DOHH2 (cell line): ENCODE measurements around the gene METAP1D.

Experiments
- H3F3A ChIP-seq: fragments of 200-600 bp; sonication (generic), shearing (Covaris generic); 2 replicates; pipeline ENCODE4 v1.6.0; 2016; ENCODE audit warnings: antibody characterized with exemption, mild to moderate bottlenecking; ENCODE audit not compliant: control insufficient read depth, insufficient read depth
- H3K27ac ChIP-seq: fragments of 200-600 bp; sonication (generic); 2 replicates; pipeline ENCODE4 v1.5.1; 2014; ENCODE audit warnings: low read depth, mild to moderate bottlenecking, low read length, moderate library complexity
- H3K27me3 ChIP-seq: fragments of 200-600 bp; sonication (generic); 2 replicates; pipeline ENCODE4 v1.6.1; 2014; ENCODE audit warnings: mild to moderate bottlenecking, low read length, mixed read lengths; ENCODE audit not compliant: control insufficient read depth
- H3K36me3 ChIP-seq: fragments of 200-600 bp; sonication (generic); 2 replicates; pipeline ENCODE4 v1.6.1; 2014; ENCODE audit warnings: mild to moderate bottlenecking, low read length, moderate library complexity, mixed read lengths; ENCODE audit not compliant: control insufficient read depth
- H3K4me1 ChIP-seq: fragments of 200-600 bp; sonication (generic); 2 replicates; pipeline ENCODE4 v1.6.1; 2014; ENCODE audit warnings: mild to moderate bottlenecking, low read length, mixed read lengths; ENCODE audit not compliant: control insufficient read depth
- H3K4me2 ChIP-seq: fragments of 200-600 bp; sonication (generic); 2 replicates; pipeline ENCODE4 v1.6.0; 2014; ENCODE audit warnings: mild to moderate bottlenecking, low read length, moderate library complexity
- H3K4me3 ChIP-seq: fragments of 200-600 bp; sonication (generic); 2 replicates; pipeline ENCODE4 v1.5.1; 2014; ENCODE audit warnings: mild to moderate bottlenecking, low read length, mixed read lengths
- H3K79me2 ChIP-seq: fragments of 200-600 bp; sonication (generic); 2 replicates; pipeline ENCODE4 v1.6.1; 2014; ENCODE audit warnings: mild to moderate bottlenecking, low read length, mixed read lengths; ENCODE audit not compliant: control insufficient read depth
- H3K9me2 ChIP-seq: fragments of 200-600 bp; sonication (generic); replicated peaks from 2 replicates; pipeline ENCODE4 v1.6.1; 2014; ENCODE audit warnings: mild to moderate bottlenecking, low read length, mixed read lengths; ENCODE audit not compliant: control insufficient read depth
- H3K9me3 ChIP-seq: fragments of 200-600 bp; sonication (generic); 2 replicates; pipeline ENCODE4 v1.6.1; 2014; ENCODE audit warnings: antibody characterized with exemption, low read length, mixed read lengths; ENCODE audit not compliant: control insufficient read depth, insufficient read depth
- H4K20me1 ChIP-seq: fragments of 200-600 bp; sonication (generic); 2 replicates; pipeline ENCODE4 v1.6.0; 2014; ENCODE audit warnings: low read depth, mild to moderate bottlenecking, antibody characterized with exemption, low read length, moderate library complexity; ENCODE audit not compliant: control insufficient read depth, insufficient read depth
- EZH2phosphoT487 ChIP-seq: fragments of 200-600 bp; sonication (generic); IDR thresholded peaks from 2 replicates; pipeline ENCODE4 v1.6.1; 2017; ENCODE audit warnings: borderline replicate concordance, mild to moderate bottlenecking, antibody characterized with exemption, low read length, moderate library complexity, mixed read lengths
- TF ChIP-seq, protein P1 (sequence below): fragments of 200-600 bp; sonication (generic); IDR thresholded peaks from one replicate; pipeline ENCODE4 v1.5.1; 2014; ENCODE audit warnings: antibody characterized with exemption, mild to moderate bottlenecking, low read depth, low read length; ENCODE audit not compliant: poor library complexity, severe bottlenecking

The METAP1D gene

DNA sequence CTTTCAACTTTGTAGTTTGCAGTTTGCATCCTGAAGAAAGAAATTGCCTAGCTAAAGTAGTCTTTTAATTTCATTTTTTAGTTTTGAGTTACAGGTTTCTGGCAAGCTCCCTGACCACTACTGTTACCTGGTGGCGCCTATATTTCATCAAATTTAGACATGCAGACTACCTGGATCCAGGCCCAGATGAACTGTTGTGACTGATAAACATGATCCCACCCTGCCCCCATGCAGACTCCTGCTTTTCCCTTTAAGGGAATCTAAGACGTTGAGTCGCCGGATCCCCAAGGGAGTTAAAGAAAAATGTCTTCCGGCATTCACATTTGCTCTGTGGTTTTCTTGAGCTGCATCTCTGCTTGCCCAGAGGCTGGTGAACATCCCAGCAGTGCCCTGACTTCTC, 22.2 kb downstream of the METAP1D start:
- TF ChIP-seq, protein P1, sequence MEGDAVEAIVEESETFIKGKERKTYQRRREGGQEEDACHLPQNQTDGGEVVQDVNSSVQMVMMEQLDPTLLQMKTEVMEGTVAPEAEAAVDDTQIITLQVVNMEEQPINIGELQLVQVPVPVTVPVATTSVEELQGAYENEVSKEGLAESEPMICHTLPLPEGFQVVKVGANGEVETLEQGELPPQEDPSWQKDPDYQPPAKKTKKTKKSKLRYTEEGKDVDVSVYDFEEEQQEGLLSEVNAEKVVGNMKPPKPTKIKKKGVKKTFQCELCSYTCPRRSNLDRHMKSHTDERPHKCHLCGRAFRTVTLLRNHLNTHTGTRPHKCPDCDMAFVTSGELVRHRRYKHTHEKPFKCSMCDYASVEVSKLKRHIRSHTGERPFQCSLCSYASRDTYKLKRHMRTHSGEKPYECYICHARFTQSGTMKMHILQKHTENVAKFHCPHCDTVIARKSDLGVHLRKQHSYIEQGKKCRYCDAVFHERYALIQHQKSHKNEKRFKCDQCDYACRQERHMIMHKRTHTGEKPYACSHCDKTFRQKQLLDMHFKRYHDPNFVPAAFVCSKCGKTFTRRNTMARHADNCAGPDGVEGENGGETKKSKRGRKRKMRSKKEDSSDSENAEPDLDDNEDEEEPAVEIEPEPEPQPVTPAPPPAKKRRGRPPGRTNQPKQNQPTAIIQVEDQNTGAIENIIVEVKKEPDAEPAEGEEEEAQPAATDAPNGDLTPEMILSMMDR: no peak
- Histone ChIP-seq H3K79me2 (no peaks in the 10 kb centered on the region), H3K4me3 (no peak overlapping the region), H3K36me3 (no peaks in the 10 kb centered on the region), H3K9me2 (no peaks in the 10 kb centered on the region), H4K20me1 (no peaks in the 10 kb centered on the region), H3K4me1 (no peaks in the 10 kb centered on the region), H3K27me3 (no peaks in the 10 kb centered on the region), H3K27ac (no peak overlapping the region), H3K4me2 (no peak overlapping the region), H3F3A (no peaks in the 10 kb centered on the region), H3K9me3 (no peaks in the 10 kb centered on the region)

DNA sequence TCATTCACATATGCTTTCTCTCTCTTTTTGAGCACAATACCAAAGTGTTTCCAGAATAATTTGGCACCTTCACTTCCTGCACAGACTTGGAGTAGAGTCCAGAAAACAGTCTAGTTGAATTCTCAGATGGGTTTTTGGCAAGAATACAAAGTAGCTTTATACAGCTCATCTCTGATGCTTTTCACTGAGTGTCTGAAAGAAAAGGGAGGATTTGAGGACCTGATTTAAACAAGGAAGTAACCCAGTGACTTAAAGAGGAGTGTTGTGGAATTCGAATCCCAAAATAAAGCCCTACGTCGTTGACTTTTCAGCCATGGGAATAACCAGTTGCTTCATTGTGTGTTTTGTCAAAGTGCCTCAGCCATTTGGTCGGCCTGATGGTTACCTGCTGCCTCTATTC, 31.8 kb downstream of the METAP1D start:
- H3K27ac ChIP-seq: no peak overlapping the region
- no peaks in the 10 kb centered on the region for H3K36me3 ChIP-seq
- H3K4me2 ChIP-seq: no peak overlapping the region
- no peaks in the 10 kb centered on the region for H3K27me3 ChIP-seq
- H3K4me1 ChIP-seq: no peaks in the 10 kb centered on the region
- H3K9me3 ChIP-seq: no peaks in the 10 kb centered on the region
- TF ChIP-seq, protein P1: no peak
- TF ChIP-seq EZH2phosphoT487: no peak
- no peaks in the 10 kb centered on the region for H3K9me2 ChIP-seq
- no peaks in the 10 kb centered on the region for H3F3A ChIP-seq
- no peaks in the 10 kb centered on the region for H3K79me2 ChIP-seq
- H4K20me1 ChIP-seq: no peaks in the 10 kb centered on the region
- no peak overlapping the region for H3K4me3 ChIP-seq

DNA sequence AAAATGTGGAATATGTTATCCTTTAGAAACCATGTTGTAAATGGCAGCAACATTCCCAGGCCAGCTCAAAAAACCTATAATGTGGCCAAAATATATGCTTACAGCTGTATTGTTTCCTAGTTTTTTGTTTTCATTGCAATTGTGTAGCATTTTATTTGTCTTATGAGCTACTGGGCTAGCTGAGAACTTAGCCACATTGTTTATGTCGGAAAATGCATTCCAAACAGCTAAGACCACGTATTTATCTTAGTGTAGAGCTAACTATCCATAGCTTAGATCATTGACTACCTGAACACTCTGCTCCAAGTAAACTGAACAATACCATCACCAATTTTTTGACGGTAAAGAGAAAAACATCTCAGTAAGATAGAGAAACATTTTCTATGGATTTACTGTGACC, 38.4 kb downstream of the METAP1D start:
- no peaks in the 10 kb centered on the region for H3K9me3 ChIP-seq
- no peaks in the 10 kb centered on the region for H3K36me3 ChIP-seq
- no peaks in the 10 kb centered on the region for H3K27me3 ChIP-seq
- H3K27ac ChIP-seq: no peak overlapping the region
- TF ChIP-seq, protein P1: no peak
- TF ChIP-seq EZH2phosphoT487: no peak
- no peaks in the 10 kb centered on the region for H3F3A ChIP-seq
- no peaks in the 10 kb centered on the region for H4K20me1 ChIP-seq
- H3K4me2 ChIP-seq: no peak overlapping the region
- no peaks in the 10 kb centered on the region for H3K9me2 ChIP-seq
- H3K79me2 ChIP-seq: no peaks in the 10 kb centered on the region
- no peak overlapping the region for H3K4me3 ChIP-seq
- no peaks in the 10 kb centered on the region for H3K4me1 ChIP-seq

DNA sequence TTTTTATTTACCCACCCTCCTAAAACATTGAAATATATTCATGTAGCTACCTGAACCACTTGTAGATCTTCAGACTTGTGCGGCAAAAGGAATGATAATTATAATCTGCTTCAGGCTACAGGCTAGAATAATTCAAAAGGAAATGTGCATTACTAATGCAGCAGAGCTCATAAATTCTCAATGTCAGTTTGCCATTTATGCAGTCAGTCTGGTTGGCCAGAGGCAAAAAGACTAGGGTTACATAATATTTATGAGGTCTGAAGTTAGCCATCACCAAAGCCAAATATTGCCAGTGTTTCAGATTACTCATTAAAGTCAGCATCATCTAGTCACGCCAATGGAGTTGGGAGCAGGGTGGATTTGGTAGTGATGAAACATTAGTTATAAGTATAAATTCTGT, 38.9 kb downstream of the METAP1D start:
- no peaks in the 10 kb centered on the region for H3K9me3 ChIP-seq
- H3K27ac ChIP-seq: no peak overlapping the region
- no peak overlapping the region for H3K4me3 ChIP-seq
- no peaks in the 10 kb centered on the region for H3K27me3 ChIP-seq
- H3K4me1 ChIP-seq: no peaks in the 10 kb centered on the region
- no peaks in the 10 kb centered on the region for H4K20me1 ChIP-seq
- no peaks in the 10 kb centered on the region for H3K36me3 ChIP-seq
- TF ChIP-seq, protein P1: no peak
- no peaks in the 10 kb centered on the region for H3K79me2 ChIP-seq
- H3F3A ChIP-seq: no peaks in the 10 kb centered on the region
- no peaks in the 10 kb centered on the region for H3K9me2 ChIP-seq
- H3K4me2 ChIP-seq: no peak overlapping the region
